Measurements from ENCODE around the gene SCAMP2. TPM values are rescaled to one million over a fixed set of nuclear protein-coding genes. Genes with fewer than 3 reads are reported as not detected.
A peak's percentile ranks its signal among the peaks of the same experiment; 100 is the strongest.
"Not testable (repeated sequence)": the region's sequence is repeated elsewhere in the genome, so short reads cannot be mapped to it uniquely, and the experiment has no call there.

The SCAMP2 gene
- total RNA-seq, 2 donors from 2014 or later, result 47.5 to 50.9 TPM

- H3K9me3 Mint-ChIP-seq, result peaks cover 1% of the 10 kb centered on the region
- Histone ChIP-seq H3K4me3 (ENCODE audit: low read length) (peak overlapping the region; percentile 100), H3K9me3 (ENCODE audit: control insufficient read depth, low read length) (no peaks in the 10 kb centered on the region), H3K27me3 (ENCODE audit: control insufficient read depth, insufficient read depth, low read length, poor library complexity, severe bottlenecking) (no peaks in the 10 kb centered on the region), H3K9ac (ENCODE audit: extremely low read depth, low read length, poor library complexity, severe bottlenecking) (no peak overlapping the region), H3K4me1 (ENCODE audit: control insufficient read depth, insufficient read depth, low read length) (peaks cover 7% of the 10 kb centered on the region), H3K27ac (ENCODE audit: low read depth, low read length) (no peak overlapping the region), H3K36me3 (ENCODE audit: control insufficient read depth, insufficient read depth, low read length) (peaks cover 27% of the 10 kb centered on the region)
- 42 to 60% methylated on average over 7 to 8 of the region's 8 CpGs for WGBS, 2 experiments (ENCODE audit: insufficient coverage in 1 of 2, insufficient read length in 1 of 2)
- no peaks in the 10 kb centered on the region for H3K27me3 Mint-ChIP-seq (ENCODE audit: insufficient read depth)
- peaks cover 19% of the 10 kb centered on the region for H3K4me1 Mint-ChIP-seq
- peak overlapping the region; percentile 86 for H3K4me3 Mint-ChIP-seq
- peaks cover 22% of the 10 kb centered on the region for H3K36me3 Mint-ChIP-seq (ENCODE audit: low read depth)
- H3K27ac Mint-ChIP-seq, result peak overlapping the region; percentile 90
- DNase-seq, result peak; percentile 76
- TF ChIP-seq CTCF (conservative IDR thresholded peaks at IDR 0.05), result no peak
Measured at GRCh38 chr15:74889390-74889882, 16.3 kb upstream of the SCAMP2 start.

DNA sequence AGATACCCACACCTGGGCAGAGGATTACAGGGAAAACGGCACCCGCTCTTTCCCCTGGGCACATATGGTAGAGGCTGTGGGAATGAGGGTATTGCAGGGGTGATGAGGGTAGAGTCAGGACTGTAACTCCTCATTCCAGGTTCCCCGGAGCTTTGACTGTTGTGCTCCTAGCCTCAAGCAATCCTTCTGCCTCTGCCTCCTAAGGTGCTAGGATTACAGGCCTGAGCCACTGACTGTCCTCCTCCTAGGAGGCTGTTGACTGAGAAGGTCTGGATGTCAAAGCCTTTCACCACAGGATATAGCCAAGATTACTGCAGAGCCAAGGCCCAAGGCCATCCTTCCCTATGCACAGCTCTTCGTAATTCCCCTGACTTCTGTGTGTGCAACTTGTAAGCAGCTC, 15.6 kb upstream of the SCAMP2 start:
- Mint-ChIP-seq H3K4me1 (peaks cover 19% of the 10 kb centered on the region), H3K27me3 (ENCODE audit: insufficient read depth) (no peaks in the 10 kb centered on the region), H3K4me3 (peak overlapping the region; percentile 86), H3K9me3 (peaks cover 1% of the 10 kb centered on the region), H3K36me3 (ENCODE audit: low read depth) (peaks cover 20% of the 10 kb centered on the region), H3K27ac (no peak overlapping the region)
- Histone ChIP-seq H3K9me3 (ENCODE audit: control insufficient read depth, low read length) (no peaks in the 10 kb centered on the region), H3K4me1 (ENCODE audit: control insufficient read depth, insufficient read depth, low read length) (peaks cover 7% of the 10 kb centered on the region), H3K27ac (ENCODE audit: low read depth, low read length) (no peak overlapping the region), H3K27me3 (ENCODE audit: control insufficient read depth, insufficient read depth, low read length, poor library complexity, severe bottlenecking) (no peaks in the 10 kb centered on the region), H3K36me3 (ENCODE audit: control insufficient read depth, insufficient read depth, low read length) (peaks cover 27% of the 10 kb centered on the region), H3K9ac (ENCODE audit: extremely low read depth, low read length, poor library complexity, severe bottlenecking) (no peak overlapping the region), H3K4me3 (ENCODE audit: low read length) (no peak overlapping the region)
- no peak for DNase-seq
- no peak for TF ChIP-seq CTCF (conservative IDR thresholded peaks at IDR 0.05)
- WGBS, 2 experiments (ENCODE audit: insufficient coverage in 1 of 2, insufficient read length in 1 of 2), result 96% methylated on average over 3 to 4 of the region's 4 CpGs

DNA sequence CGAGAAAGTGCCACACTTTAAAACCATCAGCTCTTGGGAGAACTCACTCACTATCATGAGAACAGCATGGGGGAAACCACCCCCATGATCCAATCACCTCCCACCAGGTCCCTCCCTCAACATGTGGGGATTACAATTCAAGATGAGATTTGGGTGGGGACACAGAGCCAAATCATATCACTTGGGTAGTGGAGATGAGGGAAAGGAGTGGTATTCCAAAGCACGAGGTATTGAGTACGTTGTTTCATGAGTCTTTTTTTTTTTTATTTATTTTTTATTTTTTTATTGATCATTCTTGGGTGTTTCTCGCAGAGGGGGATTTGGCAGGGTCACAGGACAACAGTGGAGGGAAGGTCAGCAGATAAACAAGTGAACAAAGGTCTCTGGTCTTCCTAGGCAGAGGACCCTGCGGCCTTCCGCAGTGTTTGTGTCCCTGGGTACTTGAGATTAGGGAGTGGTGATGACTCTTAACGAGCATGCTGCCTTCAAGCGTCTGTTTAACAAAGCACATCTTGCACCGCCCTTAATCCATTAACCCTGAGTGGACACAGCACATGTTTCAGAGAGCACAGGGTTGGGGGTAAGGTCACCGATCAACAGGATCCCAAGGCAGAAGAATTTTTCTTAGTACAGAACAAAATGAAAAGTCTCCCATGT, 14.5 kb upstream of the SCAMP2 start:
- H3K9me3 Mint-ChIP-seq; H3K4me3 Mint-ChIP-seq; DNase-seq; H3K27me3 ChIP-seq (ENCODE audit: control insufficient read depth, insufficient read depth, low read length, poor library complexity, severe bottlenecking); H3K27ac ChIP-seq (ENCODE audit: low read depth, low read length); H3K27me3 Mint-ChIP-seq (ENCODE audit: insufficient read depth); H3K9me3 ChIP-seq (ENCODE audit: control insufficient read depth, low read length); H3K4me1 ChIP-seq (ENCODE audit: control insufficient read depth, insufficient read depth, low read length); H3K9ac ChIP-seq (ENCODE audit: extremely low read depth, low read length, poor library complexity, severe bottlenecking); H3K4me3 ChIP-seq (ENCODE audit: low read length); H3K36me3 Mint-ChIP-seq (ENCODE audit: low read depth): not testable (repeated sequence)
- Mint-ChIP-seq H3K27ac (peak overlapping the region; percentile 58), H3K4me1 (peaks cover 19% of the 10 kb centered on the region)
- WGBS, 2 experiments (ENCODE audit: insufficient coverage in 1 of 2, insufficient read length in 1 of 2), result 92% methylated on average over 2 of the region's 10 CpGs; no CpG with 5 or more reads in 1 of the 2 experiments
- peaks cover 16% of the 10 kb centered on the region for H3K36me3 ChIP-seq (ENCODE audit: control insufficient read depth, insufficient read depth, low read length)
